Midbrain (tissue), 1 donor: Measurements from ENCODE around the gene WFDC2.

ENCODE experiments used
- DNase-seq: peaks from one replicate; lab custom pipeline; 2025; lab: John Stamatoyannopoulos, UW

The WFDC2 gene

GRCh38 chr20:45469336-45470261, at the start of gene WFDC2:
TSS of gene WFDC2 (plus strand) at chr20:45469753. CDS start at chr20:45469782, 29 bp downstream.
- DNase-seq = no peak

DNA sequence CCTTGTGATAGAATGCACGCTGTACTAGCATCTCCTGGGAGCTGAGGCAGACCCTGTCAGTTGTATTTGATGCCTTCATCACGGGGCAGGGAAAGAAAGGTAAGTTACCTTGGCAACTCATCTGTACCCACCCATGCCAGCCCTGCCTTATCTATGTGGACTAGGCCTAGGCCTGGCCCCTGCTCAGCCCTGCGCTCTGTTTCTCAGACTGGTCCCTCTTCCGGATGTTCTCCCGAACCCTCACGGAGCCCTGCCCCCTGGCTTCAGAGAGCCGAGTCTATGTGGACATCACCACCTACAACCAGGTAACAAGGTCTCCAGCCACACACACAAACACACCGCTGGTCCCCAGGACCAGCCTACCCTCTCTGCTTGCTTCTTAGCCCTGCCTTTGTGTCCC, 49.4 kb upstream of the WFDC2 start:
- DNase-seq = no peak

DNA sequence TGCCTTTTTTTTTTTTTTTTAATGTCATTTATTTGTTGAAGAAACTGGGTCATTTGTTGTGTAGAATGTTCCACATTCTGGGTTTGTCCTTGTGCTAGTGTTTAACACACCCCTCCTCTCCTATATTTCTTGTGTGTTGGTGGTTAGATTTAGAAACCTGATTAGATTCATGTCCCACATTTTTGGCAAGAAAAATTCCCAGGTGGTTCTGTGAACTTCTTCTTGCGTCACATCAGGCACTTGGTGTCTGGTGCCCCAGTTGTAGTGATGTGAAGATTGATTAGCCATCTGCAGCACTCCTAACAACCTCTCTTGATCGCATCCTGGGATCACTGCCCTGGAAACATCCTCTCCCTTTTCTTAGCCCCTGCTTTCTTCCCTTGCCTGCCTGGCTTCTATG, 45.9 kb upstream of the WFDC2 start:
- no peak for DNase-seq

GRCh38 chr20:45425561-45425960, 44.0 kb upstream of the WFDC2 start:
- no peak for DNase-seq

GRCh38 chr20:45426320-45427016, 43.1 kb upstream of the WFDC2 start:
- no peak for DNase-seq

GRCh38 chr20:45427236-45428149, 42.1 kb upstream of the WFDC2 start:
- DNase-seq = no peak

DNA sequence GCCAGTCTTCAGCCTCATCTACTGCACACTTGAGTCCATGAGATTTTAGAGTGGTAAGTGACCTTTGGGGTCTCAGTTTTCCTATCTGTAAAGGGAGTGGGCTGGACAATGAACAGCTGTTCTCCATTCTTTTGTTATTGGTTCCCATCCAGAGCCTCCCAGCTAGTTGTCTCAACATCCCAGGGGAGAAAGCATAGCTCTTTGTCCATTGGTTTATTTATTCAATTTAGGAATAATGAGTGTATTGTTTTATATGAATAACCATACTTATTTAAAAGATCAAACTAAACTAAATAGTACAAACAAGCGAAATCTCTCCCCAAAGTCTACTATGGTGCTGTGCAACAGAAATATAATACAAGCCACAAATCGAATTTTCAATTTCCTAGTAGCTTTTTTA, 39.9 kb upstream of the WFDC2 start:
- peak; percentile 78 for DNase-seq

DNA sequence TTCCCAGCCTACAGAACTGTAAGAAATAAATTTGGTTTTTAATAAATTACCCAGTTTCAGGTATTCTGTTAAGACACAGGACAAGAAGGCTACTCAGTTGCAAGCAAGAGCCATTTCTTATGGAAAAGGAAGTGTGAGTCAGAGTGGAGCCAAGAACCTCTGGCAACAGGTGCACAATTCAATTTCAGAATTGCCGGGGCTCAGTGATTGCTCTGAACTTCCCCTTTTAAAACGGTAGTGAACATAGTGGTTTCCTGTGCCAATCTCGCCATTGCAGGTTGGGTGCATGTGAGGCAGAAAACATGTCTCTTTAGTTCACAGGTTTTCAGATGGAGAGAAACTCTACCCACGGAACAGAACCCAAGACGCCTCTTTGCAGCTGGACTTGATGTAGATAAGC, 37.3 kb upstream of the WFDC2 start:
- no peak for DNase-seq

DNA sequence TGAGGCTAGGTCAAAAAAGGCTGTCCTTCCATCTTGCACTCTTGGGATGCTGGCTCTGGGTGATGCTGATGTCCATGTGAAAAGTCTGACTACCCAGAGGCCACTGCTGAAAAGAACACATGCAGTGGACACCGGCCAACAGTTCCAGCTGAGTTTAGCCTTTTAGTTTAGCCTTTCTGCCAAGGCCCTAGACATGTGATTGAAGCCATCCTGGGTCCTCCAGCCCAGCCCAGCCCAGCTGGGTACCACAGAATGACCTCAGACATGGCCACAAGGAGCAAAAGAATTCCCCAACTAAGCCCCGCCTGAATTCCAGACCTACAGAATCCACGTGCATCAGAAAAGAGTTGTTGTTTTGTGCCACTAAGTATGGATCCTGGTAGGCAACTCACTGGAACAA, 36.2 kb upstream of the WFDC2 start:
- DNase-seq = peak; percentile 94

- DNase-seq = no peak
Measured at GRCh38 chr20:45433976-45434375, 35.6 kb upstream of the WFDC2 start.

DNA sequence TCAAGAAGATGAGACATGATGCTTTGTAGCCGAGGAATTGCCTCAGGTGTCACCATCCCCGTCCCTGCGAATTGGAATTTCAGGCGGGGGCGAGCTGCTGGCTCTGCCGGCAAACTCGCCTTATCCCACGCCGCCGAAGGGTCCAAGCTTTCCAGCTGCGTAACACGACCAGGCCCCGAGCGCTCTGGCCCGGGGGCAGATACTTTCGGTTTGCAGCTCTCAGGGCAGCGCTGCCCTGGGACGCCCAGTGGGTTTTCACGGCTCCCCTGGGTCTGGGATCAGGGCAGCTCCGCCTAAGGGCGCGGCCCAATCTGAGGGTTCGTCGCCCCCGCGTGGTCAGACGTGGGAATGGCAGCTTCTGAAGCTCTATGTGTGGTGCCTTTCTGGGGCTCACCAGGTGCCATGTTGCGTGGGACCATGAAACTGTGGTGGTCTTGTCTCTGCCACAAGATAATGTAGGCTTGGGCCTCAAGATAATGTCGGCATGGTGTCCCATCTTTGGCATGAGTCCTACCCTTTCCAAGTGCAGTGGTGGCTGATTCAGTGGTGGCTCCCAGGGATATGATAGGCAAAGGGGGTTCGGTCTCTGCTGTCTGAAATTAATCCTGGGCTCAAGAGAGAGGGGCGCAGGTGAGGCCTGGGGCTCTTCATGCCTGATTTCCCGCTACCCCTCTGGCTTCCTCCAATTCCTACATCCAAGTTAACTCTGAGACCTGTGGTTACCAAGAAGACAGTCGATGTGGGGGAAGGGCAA, 32.6 kb upstream of the WFDC2 start:
- DNase-seq = peak; percentile 93

DNA sequence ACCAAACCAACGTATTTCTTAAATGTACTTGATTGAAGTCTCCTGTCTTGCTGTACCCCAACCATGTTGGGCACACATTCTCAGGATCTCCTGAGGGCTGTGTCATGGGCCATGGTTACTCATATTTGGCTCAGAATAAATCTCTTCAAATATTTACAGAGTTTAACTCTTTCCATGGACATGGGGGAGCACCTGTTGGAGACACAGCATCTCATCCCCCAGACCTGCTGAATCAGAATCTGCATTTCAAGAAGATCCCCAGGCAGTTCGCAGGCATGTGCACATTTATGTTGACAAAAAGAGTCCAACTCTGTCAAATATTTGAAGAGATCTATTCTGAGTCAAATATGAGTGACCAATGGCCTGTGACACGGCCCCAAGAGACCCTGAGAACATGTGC, 29.1 kb upstream of the WFDC2 start:
- DNase-seq = no peak

- no peak for DNase-seq
Measured at GRCh38 chr20:45440891-45441685, 28.5 kb upstream of the WFDC2 start.

- no peak for DNase-seq
Measured at GRCh38 chr20:45441746-45442145, 27.8 kb upstream of the WFDC2 start.

- DNase-seq = no peak
Measured at GRCh38 chr20:45444050-45444449, 25.5 kb upstream of the WFDC2 start.

- no peak for DNase-seq
Measured at GRCh38 chr20:45445805-45446562, 23.6 kb upstream of the WFDC2 start.

DNA sequence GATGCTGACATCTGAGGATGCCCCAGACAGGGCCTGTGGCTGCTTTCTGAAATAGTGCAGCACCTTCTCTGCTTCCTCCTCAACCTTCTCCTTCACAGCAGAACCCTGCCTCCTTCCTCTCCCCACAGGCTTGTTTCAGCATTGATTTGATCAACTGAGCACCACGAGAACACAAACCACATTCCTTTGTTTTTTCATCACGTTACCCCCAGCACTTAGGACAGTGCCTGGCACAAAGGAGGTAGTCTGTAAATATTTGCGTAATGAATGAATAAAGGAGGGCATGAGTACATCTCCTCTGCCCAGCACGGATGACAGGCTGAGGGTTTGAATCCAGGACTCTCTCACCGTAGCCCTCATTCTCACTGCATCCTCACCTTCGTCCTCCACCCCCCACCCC, 21.3 kb upstream of the WFDC2 start:
- no peak for DNase-seq

- DNase-seq = no peak
Measured at GRCh38 chr20:45449528-45449927, 20.0 kb upstream of the WFDC2 start.

DNA sequence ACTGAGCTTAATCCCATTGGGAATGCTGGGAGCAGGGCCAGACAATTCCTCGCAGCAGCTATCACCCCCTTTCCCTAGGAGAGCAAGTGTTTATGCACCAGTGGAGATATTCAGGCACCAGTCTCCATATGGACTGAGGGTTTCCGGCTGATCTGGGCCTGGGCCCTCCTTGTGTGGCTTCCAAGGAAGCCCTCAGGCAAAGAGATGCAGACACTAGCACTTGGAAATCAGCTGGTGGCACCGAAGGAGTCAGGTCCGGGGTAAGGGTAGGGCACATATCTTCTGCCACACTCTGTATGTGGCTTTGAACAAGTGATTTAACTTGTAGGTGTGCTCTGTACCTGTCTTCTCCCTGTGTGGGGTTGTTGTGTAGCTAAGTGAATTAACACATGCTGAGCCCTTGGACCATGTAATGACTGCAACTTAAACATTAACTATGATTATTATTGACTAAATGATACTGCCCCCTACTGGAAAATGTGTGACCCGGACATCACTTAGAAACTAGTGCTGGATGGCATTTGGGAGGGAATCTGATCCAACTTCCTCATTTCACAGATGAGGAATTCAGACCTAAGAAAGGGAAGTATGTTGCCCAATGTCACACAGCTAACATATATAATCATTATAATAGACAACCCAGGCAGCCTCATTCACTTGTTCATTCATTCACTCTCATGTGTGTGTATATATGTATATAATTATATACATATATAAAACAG, 19.3 kb upstream of the WFDC2 start:
- peak; percentile 63 for DNase-seq
